ENCODE results near the gene ATR.

ATR gene

GRCh38 chr3:142495103-142495502 lies 83.4 kb downstream of the ATR start:
- TF ChIP-seq POLR2AphosphoS5 (IDR thresholded peaks at IDR 0.05; ENCODE audit: low read depth, low read length) (no peak), TAF1 (IDR thresholded peaks at IDR 0.05; ENCODE audit: borderline replicate concordance, insufficient read depth, low read length) (no peak), FOXP2 (optimal IDR thresholded peaks at IDR 0.05; ENCODE audit: borderline replicate concordance, extremely low read depth, extremely low read length, insufficient read depth) (no peak), SIN3A (IDR thresholded peaks at IDR 0.05; ENCODE audit: borderline replicate concordance, insufficient read depth, low read length) (no peak), REST (IDR thresholded peaks at IDR 0.05; ENCODE audit: insufficient read depth in 1 of 2, low read depth in 2 of 2, low read length in 2 of 2) (no peak)

GRCh38 chr3:142492184-142492583 lies 86.3 kb downstream of the ATR start:
- TF ChIP-seq FOXP2 (optimal IDR thresholded peaks at IDR 0.05; ENCODE audit: borderline replicate concordance, extremely low read depth, extremely low read length, insufficient read depth): no peak
- TF ChIP-seq TAF1 (IDR thresholded peaks at IDR 0.05; ENCODE audit: borderline replicate concordance, insufficient read depth, low read length): no peak
- no peak for TF ChIP-seq POLR2AphosphoS5 (IDR thresholded peaks at IDR 0.05; ENCODE audit: low read depth, low read length)
- TF ChIP-seq REST (IDR thresholded peaks at IDR 0.05; ENCODE audit: insufficient read depth in 1 of 2, low read depth in 2 of 2, low read length in 2 of 2): no peak
- no peak for TF ChIP-seq SIN3A (IDR thresholded peaks at IDR 0.05; ENCODE audit: borderline replicate concordance, insufficient read depth, low read length)

GRCh38 chr3:142489572-142490323 lies 88.8 kb downstream of the ATR start:
- no peak for TF ChIP-seq POLR2AphosphoS5 (IDR thresholded peaks at IDR 0.05; ENCODE audit: low read depth, low read length)
- no peak for TF ChIP-seq REST (IDR thresholded peaks at IDR 0.05; ENCODE audit: insufficient read depth in 1 of 2, low read depth in 2 of 2, low read length in 2 of 2)
- TF ChIP-seq TAF1 (IDR thresholded peaks at IDR 0.05; ENCODE audit: borderline replicate concordance, insufficient read depth, low read length): no peak
- TF ChIP-seq FOXP2 (optimal IDR thresholded peaks at IDR 0.05; ENCODE audit: borderline replicate concordance, extremely low read depth, extremely low read length, insufficient read depth): no peak
- TF ChIP-seq SIN3A (IDR thresholded peaks at IDR 0.05; ENCODE audit: borderline replicate concordance, insufficient read depth, low read length): no peak

GRCh38 chr3:142484912-142485435 lies 93.6 kb downstream of the ATR start:
- TF ChIP-seq TAF1 (IDR thresholded peaks at IDR 0.05; ENCODE audit: borderline replicate concordance, insufficient read depth, low read length) (no peak), SIN3A (IDR thresholded peaks at IDR 0.05; ENCODE audit: borderline replicate concordance, insufficient read depth, low read length) (no peak), FOXP2 (optimal IDR thresholded peaks at IDR 0.05; ENCODE audit: borderline replicate concordance, extremely low read depth, extremely low read length, insufficient read depth) (no peak), REST (IDR thresholded peaks at IDR 0.05; ENCODE audit: insufficient read depth in 1 of 2, low read depth in 2 of 2, low read length in 2 of 2) (no peak), POLR2AphosphoS5 (IDR thresholded peaks at IDR 0.05; ENCODE audit: low read depth, low read length) (no peak)

Data from PFSK-1 (cell line).